Upper lobe of left lung (tissue), 4 donors: ENCODE results near the gene NEO1.

Experiments used
- POLR2A ChIP-seq, 4 donors: fragments of 450-650 bp; IDR thresholded peaks; one replicate each; pipeline ENCODE4 v1.5.1; 2016 to 2017; ENCODE audit warnings: antibody characterized with exemption in 4 of 4, mild to moderate bottlenecking in 2 of 4
- TF ChIP-seq, protein P1 (sequence below), 6 experiments: fragments of 450-650 bp in 4 of 6; fragments of 200-600 bp in 2 of 6; sonication (generic) in 2 of 6; IDR thresholded peaks; one replicate each; pipeline ENCODE4 v1.5.1; 2016 to 2019; ENCODE audit warnings: antibody characterized with exemption in 6 of 6

GRCh38 chr15:73005446-73005845 is 46.8 kb upstream of the NEO1 start:
- TF ChIP-seq, protein P1, sequence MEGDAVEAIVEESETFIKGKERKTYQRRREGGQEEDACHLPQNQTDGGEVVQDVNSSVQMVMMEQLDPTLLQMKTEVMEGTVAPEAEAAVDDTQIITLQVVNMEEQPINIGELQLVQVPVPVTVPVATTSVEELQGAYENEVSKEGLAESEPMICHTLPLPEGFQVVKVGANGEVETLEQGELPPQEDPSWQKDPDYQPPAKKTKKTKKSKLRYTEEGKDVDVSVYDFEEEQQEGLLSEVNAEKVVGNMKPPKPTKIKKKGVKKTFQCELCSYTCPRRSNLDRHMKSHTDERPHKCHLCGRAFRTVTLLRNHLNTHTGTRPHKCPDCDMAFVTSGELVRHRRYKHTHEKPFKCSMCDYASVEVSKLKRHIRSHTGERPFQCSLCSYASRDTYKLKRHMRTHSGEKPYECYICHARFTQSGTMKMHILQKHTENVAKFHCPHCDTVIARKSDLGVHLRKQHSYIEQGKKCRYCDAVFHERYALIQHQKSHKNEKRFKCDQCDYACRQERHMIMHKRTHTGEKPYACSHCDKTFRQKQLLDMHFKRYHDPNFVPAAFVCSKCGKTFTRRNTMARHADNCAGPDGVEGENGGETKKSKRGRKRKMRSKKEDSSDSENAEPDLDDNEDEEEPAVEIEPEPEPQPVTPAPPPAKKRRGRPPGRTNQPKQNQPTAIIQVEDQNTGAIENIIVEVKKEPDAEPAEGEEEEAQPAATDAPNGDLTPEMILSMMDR (IDR thresholded peaks at IDR 0.05), result no peak
- TF ChIP-seq POLR2A (IDR thresholded peaks at IDR 0.05), result no peak
